ENCODE results near the gene RHBDL3.

GRCh38 chr17:32320847-32321246 is 55.2 kb downstream of the RHBDL3 start:
- no peak for TF ChIP-seq CTCF (IDR thresholded peaks at IDR 0.05)
- no peak for TF ChIP-seq EP300 (IDR thresholded peaks at IDR 0.05)
- no peak for TF ChIP-seq POLR2AphosphoS5 (IDR thresholded peaks at IDR 0.05)
